GM12878 (cell line): ENCODE data around the gene FANCM. TPM values are rescaled to one million over a fixed set of nuclear protein-coding genes. Genes with fewer than 3 reads are reported as not detected.

ENCODE experiments used
- ATAC-seq: fragments of 200-7000 bp; cut with Tn5 transposase; 3 replicates; pipeline ENCODE4 v1.9.1; 2020; ENCODE audit warnings: mild to moderate bottlenecking, moderate library complexity
- BruUV-seq: library from RNA; stranded (reverse); fragments of 400-500 nt; replicated peaks from 2 replicates; lab custom pipeline; 2021; lab: Mats Ljungman, UMichigan
- CTCF ChIA-PET: fragments of 300-600 bp; sonication (Branson Sonifier 250); formaldehyde crosslinking; extraction: SDS; loops from one replicate; lab custom pipeline; 2021; ENCODE audit warnings: inconsistent platforms; lab: Yijun Ruan, JAX
- POLR2A ChIA-PET: fragments of 350-600 bp; formaldehyde crosslinking; extraction: SDS; loops from one replicate; lab custom pipeline; 2021; ENCODE audit warnings: inconsistent platforms; lab: Charles Lee
- RAD21 ChIA-PET: fragments of 300-600 bp; sonication (Branson Sonifier 250); formaldehyde crosslinking; loops from one replicate; lab custom pipeline; 2023; ENCODE audit warnings: antibody characterized with exemption; ENCODE audit not compliant: unreplicated experiment; lab: Charles Lee
- SMC1A ChIA-PET: fragments of 300-600 bp; sonication (Branson Sonifier 250); formaldehyde crosslinking; loops from one replicate; lab custom pipeline; 2023; ENCODE audit not compliant: unreplicated experiment, uncharacterized antibody; lab: Charles Lee
- DNase-seq: peaks from one replicate; pipeline ENCODE4 v3.0.0-alpha.2; 2011; ENCODE audit warnings: low read depth, low spot score
- FAIRE-seq: peaks from 3 replicates; lab custom pipeline; 2011; peaks lifted over from hg19 to GRCh38; lab: Jason Lieb, UNC
- H2AFZ ChIP-seq: 2 replicates; pipeline ENCODE4 v1.6.0; 2011; ENCODE audit warnings: low read depth, low read length, control low read depth; ENCODE audit not compliant: control insufficient read depth
- H3K27ac ChIP-seq: 2 replicates; pipeline ENCODE4 v1.5.1; 2011; ENCODE audit warnings: control low read depth; ENCODE audit not compliant: control insufficient read depth, insufficient read depth
- H3K27me3 ChIP-seq, 2 experiments: replicated peaks in 1 of 2; 2 replicates each; pipeline versions ENCODE4 v1.6.0 to v1.6.1; 2011; ENCODE audit warnings: low read length in 1 of 2; ENCODE audit not compliant: control insufficient read depth in 2 of 2, insufficient read depth in 2 of 2
- H3K36me3 ChIP-seq, 2 experiments: 2 replicates each; pipeline ENCODE4 v1.5.1; 2011; ENCODE audit warnings: low read length in 1 of 2; ENCODE audit not compliant: control insufficient read depth in 2 of 2, insufficient read depth in 2 of 2
- H3K4me1 ChIP-seq: 2 replicates; pipeline ENCODE4 v1.6.1; 2011; ENCODE audit warnings: mild to moderate bottlenecking, low read length, moderate library complexity, mixed read lengths; ENCODE audit not compliant: control insufficient read depth, insufficient read depth
- H3K4me2 ChIP-seq: 2 replicates; pipeline ENCODE4 v1.6.0; 2011; ENCODE audit warnings: control low read depth; ENCODE audit not compliant: control insufficient read depth, insufficient read depth
- H3K4me3 ChIP-seq: fragments of 200-600 bp; sonication (generic); 2 replicates; pipeline ENCODE4 v1.5.1; 2016
- H3K79me2 ChIP-seq: 2 replicates; pipeline ENCODE4 v1.6.0; 2011; ENCODE audit warnings: low read length; ENCODE audit not compliant: control insufficient read depth, insufficient read depth
- H3K9ac ChIP-seq: 2 replicates; pipeline ENCODE4 v1.8.0; 2011; ENCODE audit warnings: low read length, control low read depth, mixed read lengths; ENCODE audit not compliant: control insufficient read depth, insufficient read depth
- H3K9me3 ChIP-seq: replicated peaks from 3 replicates; pipeline ENCODE4 v1.5.1; 2011; ENCODE audit warnings: mild to moderate bottlenecking, low read length; ENCODE audit not compliant: control insufficient read depth, insufficient read depth
- H4K20me1 ChIP-seq: 2 replicates; pipeline ENCODE4 v1.6.0; 2011; ENCODE audit not compliant: control insufficient read depth, insufficient read depth
- MLLT1 ChIP-seq: fragments of 450-650 bp; IDR thresholded peaks from 2 replicates; pipeline ENCODE4 v1.6.1; 2016; ENCODE audit warnings: mild to moderate bottlenecking
- RCOR1 ChIP-seq: conservative IDR thresholded peaks from 2 replicates; pipeline ENCODE4 v1.6.1; 2012; ENCODE audit warnings: low read depth, low read length, improper control_type of control experiment
- RFX5 ChIP-seq: IDR thresholded peaks from 2 replicates; pipeline ENCODE4 v1.6.1; 2011; ENCODE audit warnings: low read depth, low read length, improper control_type of control experiment
- STAT1 ChIP-seq: fragments of 450-650 bp; conservative IDR thresholded peaks from 2 replicates; pipeline ENCODE4 v1.6.1; 2014; ENCODE audit warnings: antibody characterized with exemption, mild to moderate bottlenecking
- TARDBP ChIP-seq: IDR thresholded peaks from 2 replicates; pipeline ENCODE4 v1.6.1; 2016; ENCODE audit warnings: borderline replicate concordance
- TBL1XR1 ChIP-seq: IDR thresholded peaks from 2 replicates; pipeline ENCODE4 v1.6.1; 2012; ENCODE audit warnings: low read depth, low read length, improper control_type of control experiment
- ZBTB11 ChIP-seq: fragments of 450-650 bp; formaldehyde crosslinking; IDR thresholded peaks from 2 replicates; pipeline ENCODE4 v1.5.0; 2022; ENCODE audit warnings: mild to moderate bottlenecking, missing genetic modification characterization
- ZBTB33 ChIP-seq: fragments of 450-650 bp; IDR thresholded peaks from 2 replicates; pipeline ENCODE4 v1.6.1; 2017; ENCODE audit warnings: mild to moderate bottlenecking
- WGBS: methylation state at CpG from one replicate; pipeline ENCODE4 v1.1.6; 2016; ENCODE audit warnings: low lambda C conversion rate; ENCODE audit not compliant: insufficient replicate concordance, insufficient coverage; ENCODE audit errors: missing lambda C conversion rate; 5-methylcytosine and 5-hydroxymethylcytosine counted together
- in situ Hi-C: fragments of 300-500 bp; cut with MboI; formaldehyde crosslinking; loops from 9 replicates; pipeline ENCODE4 v1.14.3; 2018; ENCODE audit warnings: mixed read lengths
- intact Hi-C: fragments of 100-400 bp; cut with micrococcal nuclease; formaldehyde crosslinking; loops from one replicate; pipeline ENCODE4 v1.14.2; 2022; ENCODE audit not compliant: unreplicated experiment
- polyA plus RNA-seq, 11 experiments: library from polyadenylated mRNA; depleted of rRNA in 4 of 11; unstranded in 6 of 11; stranded (reverse) in 5 of 11; fragments of >200 nt; fragmentation: Nextera tagmentation in 4 of 11; fragmentation: Illumina TruSeq in 1 of 11; extraction: Ambion mirVana in 4 of 11; extraction: Trizol in 1 of 11; gene quantifications; 1 replicate in 1 of 11; 2 replicates in 10 of 11; pipeline versions ENCODE4 v1.2.1 to v1.2.3, GENCODE V29; 2011 to 2016; ENCODE audit warnings: inconsistent platforms in 2 of 11, missing spikeins in 2 of 11, low read depth in 1 of 11
- total RNA-seq, 4 experiments: library from RNA; depleted of rRNA in 3 of 4; stranded (reverse); fragments of >200 nt in 3 of 4; fragmentation: Illumina TruSeq in 1 of 4; extraction: Trizol in 1 of 4; gene quantifications; 2 replicates each; pipeline versions ENCODE4 v1.2.1 to v1.2.3, GENCODE V29; 2013 to 2021

The FANCM gene
- total and polyA plus RNA-seq, 10 of the 15 experiments (the other 5 are each of a cell fraction or from before 2014, with no cell fraction given): 6.4 to 17.6 (median 10.6) TPM

- Histone ChIP-seq H3K79me2 (no peaks in the 10 kb centered on the region), H3K9ac (no peak overlapping the region), H3K4me3 (no peak overlapping the region), H3K36me3 (no peaks in the 10 kb centered on the region; a peak in 1 of 4 replicates), H3K9me3 (no peaks in the 10 kb centered on the region), H4K20me1 (no peaks in the 10 kb centered on the region), H3K4me2 (no peak overlapping the region), H3K27me3 (no peaks in the 10 kb centered on the region), H3K27ac (no peak overlapping the region), H3K4me1 (no peaks in the 10 kb centered on the region), H2AFZ (no peak overlapping the region)
- DNase-seq (no peak), ATAC-seq (no peak), FAIRE-seq (no peak)
- BruUV-seq: no TSS peak
- CTCF ChIA-PET: no interaction called here
- TF ChIP-seq RCOR1: no peak
- no peak for TF ChIP-seq STAT1
- TF ChIP-seq RFX5: no peak
- TF ChIP-seq ZBTB11 (CRISPR knock-in tag): no peak
- TF ChIP-seq MLLT1: no peak
- TF ChIP-seq TBL1XR1: no peak
- TF ChIP-seq ZBTB33: no peak
- TF ChIP-seq TARDBP: no peak
- intact Hi-C loops (no loop called here), in situ Hi-C loops (no loop called here)
- 99% methylated on average over 3 of the region's 3 CpGs for WGBS
- SMC1A ChIA-PET: interaction anchor here (0.5 kb wide), 1 partner anchor 21 kb away, joined by 6 read pairs; no protein-coding TSS in a partner anchor
- RAD21 ChIA-PET: interaction anchor here (0.9 kb wide), 1 partner anchor 20 kb away, joined by 3 read pairs; no protein-coding TSS in a partner anchor
- POLR2A ChIA-PET: no interaction called here
Observed at GRCh38 chr14:45181806-45182205, 46.1 kb downstream of the FANCM start.
